HepG2 (cell line): ENCODE data around the gene GNL2. TPM values are rescaled to one million over a fixed set of nuclear protein-coding genes. Genes with fewer than 3 reads are reported as not detected.

ENCODE experiments used
- ARNT2 ChIP-seq: sonication (generic); formaldehyde crosslinking; IDR thresholded peaks from 2 replicates; pipeline ENCODE4 v1.8.0; 2022; ENCODE audit warnings: mild to moderate bottlenecking, low read depth, missing genetic modification reagents, moderate library complexity
- ATF1 ChIP-seq: IDR thresholded peaks from 2 replicates; pipeline ENCODE4 v1.6.1; 2016; ENCODE audit warnings: mild to moderate bottlenecking, control low read depth
- EEA1 ChIP-seq: sonication (generic); formaldehyde crosslinking; IDR thresholded peaks from 2 replicates; pipeline ENCODE4 v1.5.1; 2020; ENCODE audit warnings: mild to moderate bottlenecking, missing genetic modification reagents, borderline replicate concordance
- GATAD2A ChIP-seq: IDR thresholded peaks from 2 replicates; pipeline ENCODE4 v1.6.1; 2016
- HOMEZ ChIP-seq: IDR thresholded peaks from 2 replicates; pipeline ENCODE4 v1.6.1; 2016; ENCODE audit warnings: low read depth
- IRX3 ChIP-seq: sonication (generic); formaldehyde crosslinking; IDR thresholded peaks from 2 replicates; pipeline ENCODE4 v1.8.1; 2023; ENCODE audit warnings: mild to moderate bottlenecking, low read depth, missing genetic modification reagents, borderline replicate concordance
- MXI1 ChIP-seq: IDR thresholded peaks from 3 replicates; pipeline ENCODE4 v1.6.1; 2012; ENCODE audit warnings: low read depth, low read length, inconsistent platforms, borderline replicate concordance
- NCOA2 ChIP-seq: sonication (generic); formaldehyde crosslinking; IDR thresholded peaks from 2 replicates; pipeline ENCODE4 v1.8.0; 2022; ENCODE audit warnings: inconsistent platforms
- NCOR1 ChIP-seq: fragments of 200-600 bp; sonication (generic); IDR thresholded peaks from 2 replicates; pipeline ENCODE4 v1.7.0; 2017; ENCODE audit warnings: antibody characterized with exemption, low read length, borderline replicate concordance
- NFRKB ChIP-seq: fragments of 450-650 bp; IDR thresholded peaks from 2 replicates; pipeline ENCODE4 v1.6.1; 2017
- SKI ChIP-seq: fragments of 450-650 bp; IDR thresholded peaks from one replicate; pipeline ENCODE4 v1.6.1; 2018; ENCODE audit warnings: mild to moderate bottlenecking; ENCODE audit not compliant: partially characterized antibody
- SP5 ChIP-seq: IDR thresholded peaks from 2 replicates; pipeline ENCODE4 v1.6.1; 2016; ENCODE audit warnings: low read depth, borderline replicate concordance
- SPEN ChIP-seq: sonication (generic); formaldehyde crosslinking; IDR thresholded peaks from 2 replicates; pipeline ENCODE4 v1.5.1; 2020; ENCODE audit warnings: low read depth, mild to moderate bottlenecking, missing genetic modification reagents
- ZBTB1 ChIP-seq: sonication (generic); formaldehyde crosslinking; IDR thresholded peaks from 2 replicates; pipeline ENCODE4 v1.4.0; 2020; ENCODE audit warnings: missing genetic modification reagents, borderline replicate concordance
- ZBTB39 ChIP-seq: sonication (generic); formaldehyde crosslinking; IDR thresholded peaks from 2 replicates; pipeline ENCODE4 v1.5.0; 2020; ENCODE audit warnings: missing genetic modification reagents
- ZNF142 ChIP-seq: sonication (generic); formaldehyde crosslinking; IDR thresholded peaks from 2 replicates; pipeline ENCODE4 v1.4.0; 2020; ENCODE audit warnings: missing genetic modification reagents
- ZNF235 ChIP-seq: sonication (generic); formaldehyde crosslinking; IDR thresholded peaks from 2 replicates; pipeline ENCODE4 v1.8.1; 2023; ENCODE audit warnings: mild to moderate bottlenecking, missing genetic modification reagents, borderline replicate concordance
- ZNF292 ChIP-seq: sonication (generic); formaldehyde crosslinking; IDR thresholded peaks from 2 replicates; pipeline ENCODE4 v1.8.1; 2022; ENCODE audit warnings: mild to moderate bottlenecking, low read depth, missing genetic modification reagents, borderline replicate concordance
- ZNF546 ChIP-seq: sonication (generic); formaldehyde crosslinking; conservative IDR thresholded peaks from 2 replicates; pipeline ENCODE4 v1.8.1; 2023; ENCODE audit warnings: mild to moderate bottlenecking, missing genetic modification reagents
- ZNF839 ChIP-seq: sonication (generic); formaldehyde crosslinking; IDR thresholded peaks from 2 replicates; pipeline ENCODE4 v1.4.0; 2020; ENCODE audit warnings: missing genetic modification reagents, mild to moderate bottlenecking, borderline replicate concordance
- polyA plus RNA-seq, 8 experiments: library from polyadenylated mRNA; depleted of rRNA in 3 of 8; stranded (reverse) in 7 of 8; unstranded in 1 of 8; fragments of >200 nt; fragmentation: Illumina TruSeq in 4 of 8; extraction: Trizol in 4 of 8; gene quantifications; 2 replicates each; pipeline versions ENCODE4 v1.2.1 to v1.2.3, GENCODE V29; 2011 to 2016; ENCODE audit warnings: low read depth in 4 of 8, missing spikeins in 1 of 8, mixed read lengths in 1 of 8; ENCODE audit not compliant: insufficient read depth in 1 of 8
- total RNA-seq, 5 experiments: library from RNA; depleted of rRNA; stranded (reverse); fragments of >200 nt; fragmentation: Illumina TruSeq; extraction: Trizol; gene quantifications; 2 replicates each; pipeline ENCODE4 v1.2.3, GENCODE V29; 2016; ENCODE audit warnings: low read depth in 1 of 5

Gene GNL2
- total and polyA plus RNA-seq, 2 of the 13 experiments (the other 11 are each of a cell fraction or from before 2014, with no cell fraction given), result 32.1 to 72.1 TPM

GRCh38 chr1:37595440-37596181 lies at the start of gene GNL2 (continued):
- TF ChIP-seq SKI (peak; percentile 96), ZNF839 (CRISPR knock-in tag) (0 out of 2 replicates have a peak, but pooled peaks have one; percentile 77), NCOA2 (CRISPR knock-in tag) (peak; percentile 38; the same call in 1 of the 2 replicates), SP5 (peak; percentile 59; the same call in 1 of the 2 replicates), ZNF546 (CRISPR knock-in tag) (no peak), ZBTB1 (CRISPR knock-in tag) (no peak), MXI1 (peak; percentile 97; the same call in 2 of the 3 replicates), GATAD2A (CRISPR knock-in tag) (peak; percentile 33; the same call in 1 of the 2 replicates), ARNT2 (peak; percentile 77; the same call in 1 of the 2 replicates), ZNF292 (CRISPR knock-in tag) (peak; percentile 45; the same call in 1 of the 2 replicates), ZBTB39 (CRISPR knock-in tag) (no peak), ATF1 (CRISPR knock-in tag) (peak; percentile 82), ZNF235 (CRISPR knock-in tag) (no peak), NCOR1 (no peak; the same call in 1 of the 2 replicates), NFRKB (no peak), EEA1 (CRISPR knock-in tag) (peak; percentile 46; the same call in 1 of the 2 replicates), SPEN (CRISPR knock-in tag) (peak; percentile 84; the same call in 1 of the 2 replicates), HOMEZ (CRISPR knock-in tag) (0 out of 2 replicates have a peak, but pooled peaks have one; percentile 7), ZNF142 (peak; percentile 84), IRX3 (CRISPR knock-in tag) (peak; percentile 45; the same call in 1 of the 2 replicates)
